DMS 273 (cell line): ENCODE data around the gene CLDN18.
A peak's percentile ranks its signal among the peaks of the same experiment; 100 is the strongest.

Source experiments
- DNase-seq: peaks from one replicate; lab custom pipeline; 2025; ENCODE audit not compliant: unreplicated experiment; lab: John Stamatoyannopoulos, UW

The CLDN18 gene

GRCh38 chr3:138060792-138061191, 50.8 kb downstream of the CLDN18 start:
- DNase-seq, result no peak

- no peak for DNase-seq
Observed at GRCh38 chr3:138062037-138062436, 52.1 kb downstream of the CLDN18 start.

GRCh38 chr3:138062626-138063025, 52.7 kb downstream of the CLDN18 start:
- DNase-seq, result no peak

GRCh38 chr3:138063416-138063815, 53.5 kb downstream of the CLDN18 start:
- no peak for DNase-seq

GRCh38 chr3:138065949-138066348, 56.0 kb downstream of the CLDN18 start:
- no peak for DNase-seq

GRCh38 chr3:138066383-138066782, 56.4 kb downstream of the CLDN18 start:
- DNase-seq, result no peak

- DNase-seq, result no peak
Observed at GRCh38 chr3:138066972-138067371, 57.0 kb downstream of the CLDN18 start.

GRCh38 chr3:138068046-138068445, 58.1 kb downstream of the CLDN18 start:
- no peak for DNase-seq

GRCh38 chr3:138068579-138069174, 58.7 kb downstream of the CLDN18 start:
- peak; percentile 91 for DNase-seq

GRCh38 chr3:138070006-138070405, 60.0 kb downstream of the CLDN18 start:
- DNase-seq, result no peak

GRCh38 chr3:138072796-138073195, 62.8 kb downstream of the CLDN18 start:
- no peak for DNase-seq

GRCh38 chr3:138078096-138078495, 68.1 kb downstream of the CLDN18 start:
- no peak for DNase-seq

- DNase-seq, result no peak
Observed at GRCh38 chr3:138078901-138079344, 69.0 kb downstream of the CLDN18 start.

GRCh38 chr3:138079901-138080300, 69.9 kb downstream of the CLDN18 start:
- no peak for DNase-seq

- DNase-seq, result no peak
Observed at GRCh38 chr3:138081371-138082084, 71.6 kb downstream of the CLDN18 start.

- peak; percentile 45 for DNase-seq
Observed at GRCh38 chr3:138082085-138082991, 72.4 kb downstream of the CLDN18 start.

GRCh38 chr3:138082992-138083386, 73.0 kb downstream of the CLDN18 start:
- DNase-seq, result no peak
